Loucy (cell line): ENCODE measurements around the gene MATN4.

Source experiments
- EZH2phosphoT487 ChIP-seq: fragments of 200-600 bp; IDR thresholded peaks from 2 replicates; pipeline ENCODE4 v1.6.1; 2018; ENCODE audit warnings: antibody characterized with exemption, mild to moderate bottlenecking, moderate library complexity, borderline replicate concordance
- TF ChIP-seq, protein P1 (sequence below): fragments of 200-600 bp; sonication (generic); conservative IDR thresholded peaks from 2 replicates; pipeline ENCODE4 v1.5.1; 2014; ENCODE audit warnings: mild to moderate bottlenecking, antibody characterized with exemption, low read length

DNA sequence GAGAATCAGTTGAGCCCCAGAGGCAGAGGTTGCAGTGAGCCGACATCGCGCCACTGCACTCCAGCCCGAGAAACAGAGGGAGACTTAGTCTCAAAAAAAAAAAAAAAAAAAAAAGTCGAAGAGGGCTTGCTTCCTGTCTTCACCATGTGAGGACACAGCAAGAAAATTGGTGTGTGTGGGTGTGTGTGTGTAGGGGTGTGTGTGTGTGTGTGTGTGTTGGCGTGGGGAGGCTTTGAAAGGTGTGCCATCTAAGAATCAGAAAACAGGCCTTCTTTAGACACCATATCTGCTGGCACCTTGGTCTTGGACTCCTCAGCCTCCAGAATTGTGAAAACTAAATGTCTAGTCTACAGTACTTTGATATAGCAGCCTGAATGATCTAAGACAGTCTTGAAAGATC lies 8.3 kb downstream of the MATN4 start:
- TF ChIP-seq, protein P1, sequence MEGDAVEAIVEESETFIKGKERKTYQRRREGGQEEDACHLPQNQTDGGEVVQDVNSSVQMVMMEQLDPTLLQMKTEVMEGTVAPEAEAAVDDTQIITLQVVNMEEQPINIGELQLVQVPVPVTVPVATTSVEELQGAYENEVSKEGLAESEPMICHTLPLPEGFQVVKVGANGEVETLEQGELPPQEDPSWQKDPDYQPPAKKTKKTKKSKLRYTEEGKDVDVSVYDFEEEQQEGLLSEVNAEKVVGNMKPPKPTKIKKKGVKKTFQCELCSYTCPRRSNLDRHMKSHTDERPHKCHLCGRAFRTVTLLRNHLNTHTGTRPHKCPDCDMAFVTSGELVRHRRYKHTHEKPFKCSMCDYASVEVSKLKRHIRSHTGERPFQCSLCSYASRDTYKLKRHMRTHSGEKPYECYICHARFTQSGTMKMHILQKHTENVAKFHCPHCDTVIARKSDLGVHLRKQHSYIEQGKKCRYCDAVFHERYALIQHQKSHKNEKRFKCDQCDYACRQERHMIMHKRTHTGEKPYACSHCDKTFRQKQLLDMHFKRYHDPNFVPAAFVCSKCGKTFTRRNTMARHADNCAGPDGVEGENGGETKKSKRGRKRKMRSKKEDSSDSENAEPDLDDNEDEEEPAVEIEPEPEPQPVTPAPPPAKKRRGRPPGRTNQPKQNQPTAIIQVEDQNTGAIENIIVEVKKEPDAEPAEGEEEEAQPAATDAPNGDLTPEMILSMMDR = no peak
- no peak for TF ChIP-seq EZH2phosphoT487
